ENCODE data around the gene CDC42EP4. TPM values are rescaled to one million over a fixed set of nuclear protein-coding genes. Genes with fewer than 3 reads are reported as not detected.
A peak's percentile ranks its signal among the peaks of the same experiment; 100 is the strongest.

CDC42EP4 gene
- total and polyA plus RNA-seq, 10 donors = 7.9 to 69.6 (median 43.3) TPM

DNA sequence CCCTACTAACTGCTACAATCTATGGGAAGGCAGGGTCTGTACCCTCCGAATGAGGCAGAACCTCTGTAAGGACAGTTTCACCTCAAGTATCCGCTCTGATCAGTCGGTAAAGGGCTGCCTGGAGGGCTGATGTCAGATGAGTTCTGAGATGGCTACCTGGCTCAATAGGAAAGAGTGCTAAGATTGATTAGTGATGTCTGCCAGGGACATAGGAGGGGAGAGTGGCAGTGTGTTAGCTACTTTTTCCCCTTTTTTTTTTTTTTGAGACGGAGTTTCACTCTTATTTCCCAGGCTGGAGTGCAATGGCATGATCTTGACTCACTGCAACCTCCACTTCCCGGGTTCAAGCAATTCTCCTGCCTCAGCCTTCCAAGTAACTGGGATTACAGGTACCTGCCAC lies 39.1 kb upstream of the CDC42EP4 start:
- DNase-seq = no peak
- H3K27ac ChIP-seq = no peak overlapping the region
- H3K36me3 ChIP-seq = no peaks in the 10 kb centered on the region
- no peaks in the 10 kb centered on the region for H3K27me3 ChIP-seq (replicated peaks in 1 of 7)
- TF ChIP-seq POLR2AphosphoS5 (IDR thresholded peaks at IDR 0.05) (no peak), POLR2A (IDR thresholded peaks at IDR 0.05) (no peak), CTCF (IDR thresholded peaks at IDR 0.05 in 8 of 11, conservative IDR thresholded peaks at IDR 0.05 in 3 of 11) (no peak)
- H3K4me1 ChIP-seq = peaks cover 0 to 14% (median 5%) of the 10 kb centered on the region in 6 donors
- H3K9me3 ChIP-seq = no peaks in the 10 kb centered on the region
- 81 to 96% (median 93%) methylated on average over 5 of the region's 5 CpGs for WGBS, 5 donors
- intact Hi-C loops (cut with DNase I; ENCODE audit: low total_unique reads) = no loop called here
- H3K4me3 ChIP-seq = no peak overlapping the region

DNA sequence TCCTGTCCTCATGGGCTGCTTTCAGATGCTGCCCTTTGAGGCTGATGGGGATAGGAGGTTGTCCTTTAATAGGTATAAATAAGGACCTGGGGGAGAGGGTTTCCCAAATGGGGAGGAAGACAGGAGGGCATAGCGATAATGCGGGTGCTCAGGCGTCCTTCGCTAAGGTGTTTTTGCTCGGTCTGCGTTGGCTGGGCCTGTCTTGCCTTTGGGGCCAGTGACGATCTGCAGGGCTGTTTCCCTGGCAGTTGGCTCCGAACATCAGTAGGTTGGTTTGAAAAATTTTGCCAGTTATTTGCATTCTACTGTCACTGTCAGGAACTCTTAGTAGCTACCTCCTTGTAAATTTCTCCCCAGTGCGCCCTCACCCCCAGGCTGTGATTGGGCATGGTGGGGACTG lies 37.8 kb upstream of the CDC42EP4 start:
- H3K4me3 ChIP-seq = no peak overlapping the region
- H3K27ac ChIP-seq = peak overlapping the region in 6 of 8 donors; percentile 19 to 64 (median 59)
- intact Hi-C loops (cut with DNase I; ENCODE audit: low total_unique reads) = no loop called here
- WGBS, 5 donors = 91 to 98% (median 96%) methylated on average over 9 of the region's 9 CpGs
- no peak for DNase-seq
- no peaks in the 10 kb centered on the region for H3K27me3 ChIP-seq (replicated peaks in 1 of 7)
- no peak for TF ChIP-seq POLR2A (IDR thresholded peaks at IDR 0.05)
- TF ChIP-seq CTCF (IDR thresholded peaks at IDR 0.05 in 8 of 11, conservative IDR thresholded peaks at IDR 0.05 in 3 of 11) = no peak
- peaks cover 0 to 14% (median 5%) of the 10 kb centered on the region in 6 donors for H3K4me1 ChIP-seq
- no peaks in the 10 kb centered on the region for H3K9me3 ChIP-seq
- no peaks in the 10 kb centered on the region for H3K36me3 ChIP-seq

- TF ChIP-seq POLR2A (IDR thresholded peaks at IDR 0.05) = no peak
- TF ChIP-seq CTCF (IDR thresholded peaks at IDR 0.05 in 8 of 11, conservative IDR thresholded peaks at IDR 0.05 in 3 of 11) = no peak
- TF ChIP-seq POLR2AphosphoS5 (IDR thresholded peaks at IDR 0.05) = no peak
- no peak for DNase-seq
- WGBS, 5 donors = 64 to 80% (median 78%) methylated on average over 4 to 6 of the region's 6 CpGs
- H3K27ac ChIP-seq = peak overlapping the region in 7 of 8 donors; percentile 19 to 64 (median 60)
- intact Hi-C loops (cut with DNase I; ENCODE audit: low total_unique reads) = no loop called here
- no peak overlapping the region for H3K4me3 ChIP-seq
- H3K9me3 ChIP-seq = no peaks in the 10 kb centered on the region
- peaks cover 0 to 14% (median 7%) of the 10 kb centered on the region in 6 donors for H3K4me1 ChIP-seq
- H3K27me3 ChIP-seq (replicated peaks in 1 of 7) = no peaks in the 10 kb centered on the region
- no peaks in the 10 kb centered on the region for H3K36me3 ChIP-seq
Measured at GRCh38 chr17:73349138-73349537, 37.3 kb upstream of the CDC42EP4 start.

- 57 to 73% (median 60%) methylated on average over 4 of the region's 4 CpGs for WGBS, 5 donors
- H3K27me3 ChIP-seq (replicated peaks in 1 of 7) = no peaks in the 10 kb centered on the region
- H3K36me3 ChIP-seq = no peaks in the 10 kb centered on the region
- TF ChIP-seq CTCF (IDR thresholded peaks at IDR 0.05 in 8 of 11, conservative IDR thresholded peaks at IDR 0.05 in 3 of 11) (no peak), POLR2A (IDR thresholded peaks at IDR 0.05) (no peak), POLR2AphosphoS5 (IDR thresholded peaks at IDR 0.05) (no peak)
- no peak for DNase-seq
- no peaks in the 10 kb centered on the region for H3K9me3 ChIP-seq
- H3K4me1 ChIP-seq = peaks cover 0 to 17% (median 7%) of the 10 kb centered on the region in 6 donors
- intact Hi-C loops (cut with DNase I; ENCODE audit: low total_unique reads) = no loop called here
- peak overlapping the region in 6 of 8 donors; percentile 51 to 64 (median 60) for H3K27ac ChIP-seq
- no peak overlapping the region for H3K4me3 ChIP-seq
Measured at GRCh38 chr17:73348829-73349095, 37.0 kb upstream of the CDC42EP4 start.
